Measurements from ENCODE around the gene VGLL4. TPM values are rescaled to one million over a fixed set of nuclear protein-coding genes. Genes with fewer than 3 reads are reported as not detected.

VGLL4 gene
- total RNA-seq, 2 experiments from 2014 or later, result 36.1 to 74.5 TPM

DNA sequence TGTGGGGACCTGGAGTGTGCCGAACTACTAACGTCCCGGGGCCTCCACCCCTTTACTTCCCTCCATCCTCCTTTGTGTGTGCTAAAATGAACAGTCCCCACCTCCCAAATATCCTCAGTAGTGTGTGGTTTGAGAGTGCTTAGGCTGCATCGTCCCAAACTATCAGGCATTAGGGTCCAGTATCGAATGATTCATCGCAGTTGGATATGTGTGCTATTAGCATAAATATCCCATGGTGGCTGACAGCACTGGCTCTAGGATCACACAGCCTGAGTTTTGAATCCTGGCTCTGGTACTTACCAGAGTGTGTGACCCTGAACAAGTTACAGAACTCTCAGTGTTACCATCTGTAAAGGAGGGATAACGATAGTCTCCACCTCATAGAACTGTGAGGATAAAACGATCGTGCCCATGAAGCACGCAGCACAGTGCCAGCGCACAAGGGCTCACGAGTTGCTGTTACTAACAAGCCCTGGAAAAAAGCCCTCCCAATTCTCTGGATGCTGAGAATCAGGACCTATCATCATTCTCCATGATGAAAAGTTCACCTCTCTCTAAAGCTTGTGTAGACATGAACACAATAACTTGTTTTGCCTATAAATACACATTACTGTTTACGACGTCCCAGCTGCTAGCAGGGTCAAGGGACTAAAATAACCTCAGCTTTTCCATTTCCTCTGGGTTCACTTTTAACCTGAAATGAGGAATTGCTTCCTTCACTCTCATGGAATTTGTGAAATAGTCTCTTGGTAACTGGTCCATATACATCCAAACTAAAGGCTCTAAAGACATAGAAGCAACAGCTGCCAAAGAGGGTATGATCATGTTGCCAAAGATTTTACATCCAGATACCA is 51.0 kb downstream of the VGLL4 start:
- Histone ChIP-seq H3K79me2 (ENCODE audit: insufficient read depth, low read depth, low read length) (peaks cover 76% of the 10 kb centered on the region), H3K36me3 (ENCODE audit: insufficient read depth, low read length) (peaks cover 60% of the 10 kb centered on the region), H3K4me1 (ENCODE audit: insufficient read depth, low read length, poor library complexity, severe bottlenecking) (peaks cover 33% of the 10 kb centered on the region), H3K4me3 (ENCODE audit: low read depth, low read length, poor library complexity, severe bottlenecking) (no peak overlapping the region), H3K9me3 (ENCODE audit: low read length) (peaks cover 8% of the 10 kb centered on the region; the same call in 1 of the 2 replicates), H3K9me2 (ENCODE audit: insufficient read depth, low read length) (no peaks in the 10 kb centered on the region), H3K27ac (ENCODE audit: low read depth, low read length, poor library complexity, severe bottlenecking) (no peak overlapping the region), H4K20me1 (ENCODE audit: insufficient read depth, low read length) (peaks cover 6% of the 10 kb centered on the region), H2AFZ (ENCODE audit: low read length) (no peak overlapping the region), H3K4me2 (ENCODE audit: low read length) (peak overlapping the region; percentile 10)
- intact Hi-C loops (cut with micrococcal nuclease; ENCODE audit: unreplicated experiment), result no loop called here
- no peak for DNase-seq (ENCODE audit: low spot score)
- TF ChIP-seq, protein P1, sequence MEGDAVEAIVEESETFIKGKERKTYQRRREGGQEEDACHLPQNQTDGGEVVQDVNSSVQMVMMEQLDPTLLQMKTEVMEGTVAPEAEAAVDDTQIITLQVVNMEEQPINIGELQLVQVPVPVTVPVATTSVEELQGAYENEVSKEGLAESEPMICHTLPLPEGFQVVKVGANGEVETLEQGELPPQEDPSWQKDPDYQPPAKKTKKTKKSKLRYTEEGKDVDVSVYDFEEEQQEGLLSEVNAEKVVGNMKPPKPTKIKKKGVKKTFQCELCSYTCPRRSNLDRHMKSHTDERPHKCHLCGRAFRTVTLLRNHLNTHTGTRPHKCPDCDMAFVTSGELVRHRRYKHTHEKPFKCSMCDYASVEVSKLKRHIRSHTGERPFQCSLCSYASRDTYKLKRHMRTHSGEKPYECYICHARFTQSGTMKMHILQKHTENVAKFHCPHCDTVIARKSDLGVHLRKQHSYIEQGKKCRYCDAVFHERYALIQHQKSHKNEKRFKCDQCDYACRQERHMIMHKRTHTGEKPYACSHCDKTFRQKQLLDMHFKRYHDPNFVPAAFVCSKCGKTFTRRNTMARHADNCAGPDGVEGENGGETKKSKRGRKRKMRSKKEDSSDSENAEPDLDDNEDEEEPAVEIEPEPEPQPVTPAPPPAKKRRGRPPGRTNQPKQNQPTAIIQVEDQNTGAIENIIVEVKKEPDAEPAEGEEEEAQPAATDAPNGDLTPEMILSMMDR (conservative IDR thresholded peaks at IDR 0.05; ENCODE audit: low read length), result no peak
- no peak for TF ChIP-seq EZH2phosphoT487 (IDR thresholded peaks at IDR 0.05; ENCODE audit: borderline replicate concordance, low read depth, low read length)
- POLR2A ChIA-PET, result interaction anchor here (0.5 to 0.7 kb wide), 2 partner anchors 134 to 1121 kb away, joined by 3 to 5 read pairs; no protein-coding TSS in a partner anchor
- CTCF ChIA-PET (ENCODE audit: unreplicated experiment), result interaction anchor here (0.6 kb wide), 1 partner anchor 46 kb away, joined by 3 read pairs; no protein-coding TSS in a partner anchor
- no TSS peak for BruUV-seq (replicated peaks)

DNA sequence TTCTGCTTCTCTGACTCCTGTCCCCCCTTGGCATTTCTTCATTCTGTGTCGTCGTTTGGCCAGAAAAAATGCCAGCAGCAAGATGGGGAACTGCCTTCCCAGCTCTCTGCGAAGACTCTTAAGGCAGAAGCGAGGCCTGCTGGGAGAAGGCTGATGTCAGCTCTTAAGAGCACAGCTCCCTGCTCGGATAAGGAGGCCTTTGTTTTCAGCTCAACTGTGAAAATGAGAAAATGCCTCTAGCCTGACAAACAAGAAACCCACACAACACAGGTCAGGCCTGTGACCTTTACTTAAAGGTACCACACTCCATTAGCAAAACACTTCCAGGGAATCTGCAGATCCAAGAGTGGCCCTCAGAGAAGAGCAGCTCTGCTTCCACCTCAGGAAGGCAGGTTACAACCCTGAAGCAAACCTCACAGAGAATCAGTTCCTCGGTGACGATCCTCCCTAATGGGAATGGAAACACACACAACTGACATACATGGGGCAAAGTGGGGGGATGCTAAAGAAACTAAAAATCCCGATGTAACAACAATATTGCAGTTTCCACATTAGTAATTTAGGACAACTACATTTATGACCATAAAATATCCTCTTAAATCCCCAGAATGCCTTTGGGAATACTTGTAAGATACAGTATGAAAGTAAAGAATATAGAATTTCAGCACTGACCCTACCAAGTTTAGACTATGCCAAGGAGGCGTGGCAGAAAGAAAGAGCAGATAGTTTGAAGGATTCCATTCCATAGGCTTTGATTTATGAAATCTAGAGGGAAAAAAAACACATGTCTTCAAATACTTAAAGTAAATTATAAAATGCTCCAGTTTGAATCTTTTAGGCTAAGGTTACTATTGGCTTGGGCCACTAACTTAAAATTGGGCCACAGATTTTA is 52.1 kb downstream of the VGLL4 start:
- POLR2A ChIA-PET, result interaction anchor here (0.6 to 1.5 kb wide), 4 partner anchors 8 to 54 kb away, joined by 3 to 4 read pairs (median 4); no protein-coding TSS in a partner anchor
- Histone ChIP-seq H4K20me1 (ENCODE audit: insufficient read depth, low read length) (peaks cover 11% of the 10 kb centered on the region), H3K4me2 (ENCODE audit: low read length) (no peak overlapping the region), H3K4me3 (ENCODE audit: low read depth, low read length, poor library complexity, severe bottlenecking) (no peak overlapping the region), H3K27ac (ENCODE audit: low read depth, low read length, poor library complexity, severe bottlenecking) (no peak overlapping the region), H3K79me2 (ENCODE audit: insufficient read depth, low read depth, low read length) (peaks cover 73% of the 10 kb centered on the region), H2AFZ (ENCODE audit: low read length) (no peak overlapping the region), H3K9me3 (ENCODE audit: low read length) (peaks cover 5% of the 10 kb centered on the region; the same call in 1 of the 2 replicates), H3K9me2 (ENCODE audit: insufficient read depth, low read length) (no peaks in the 10 kb centered on the region), H3K36me3 (ENCODE audit: insufficient read depth, low read length) (peaks cover 50% of the 10 kb centered on the region), H3K4me1 (ENCODE audit: insufficient read depth, low read length, poor library complexity, severe bottlenecking) (peaks cover 33% of the 10 kb centered on the region)
- no TSS peak for BruUV-seq (replicated peaks)
- CTCF ChIA-PET (ENCODE audit: unreplicated experiment), result no interaction called here
- TF ChIP-seq, protein P1 (conservative IDR thresholded peaks at IDR 0.05; ENCODE audit: low read length), result no peak
- TF ChIP-seq EZH2phosphoT487 (IDR thresholded peaks at IDR 0.05; ENCODE audit: borderline replicate concordance, low read depth, low read length), result no peak
- DNase-seq (ENCODE audit: low spot score), result no peak
- intact Hi-C loops (cut with micrococcal nuclease; ENCODE audit: unreplicated experiment), result no loop called here

Measured in OCI-LY7 (cell line).